ENCODE data around the gene TSPY9.
"Not testable (repeated sequence)": the region's sequence is repeated elsewhere in the genome, so short reads cannot be mapped to it uniquely, and the experiment has no call there.

- TF ChIP-seq CTCF (IDR thresholded peaks at IDR 0.05; ENCODE audit: low read length); EZH2 (optimal IDR thresholded peaks at IDR 0.05; ENCODE audit: low read depth, low read length); EZH2phosphoT487 (IDR thresholded peaks at IDR 0.05; ENCODE audit: low read length): not testable (repeated sequence)
Observed at GRCh38 chrY:9486967-9487366, at the start of gene TSPY9.

Measured in MM.1S (cell line).